Chondrocyte (in vitro differentiated cells): ENCODE results near the gene INTS1. TPM values are rescaled to one million over a fixed set of nuclear protein-coding genes. Genes with fewer than 3 reads are reported as not detected.
A peak's percentile ranks its signal among the peaks of the same experiment; 100 is the strongest.

Experiments used
- DNase-seq: peaks from one replicate; pipeline ENCODE4 v3.0.0; 2021; ENCODE audit warnings: mixed read lengths, low spot score
- H3K27ac Mint-ChIP-seq: one replicate; pipeline ENCODE4 v1.8.0; 2021; ENCODE audit warnings: mild to moderate bottlenecking, moderate library complexity, mixed read lengths; ENCODE audit not compliant: unreplicated experiment
- H3K27me3 Mint-ChIP-seq: 2 replicates; pipeline ENCODE4 v1.8.0; 2021; ENCODE audit warnings: low read depth, mixed read lengths
- H3K36me3 Mint-ChIP-seq: 2 replicates; pipeline ENCODE4 v1.8.0; 2021; ENCODE audit warnings: low read depth, mixed read lengths
- H3K4me1 Mint-ChIP-seq: 2 replicates; pipeline ENCODE4 v1.8.0; 2021; ENCODE audit warnings: low read depth, mild to moderate bottlenecking, mixed read lengths
- H3K4me3 Mint-ChIP-seq: one replicate; pipeline ENCODE4 v1.8.0; 2021; ENCODE audit warnings: mild to moderate bottlenecking, moderate library complexity, mixed read lengths; ENCODE audit not compliant: unreplicated experiment
- H3K9me3 Mint-ChIP-seq: 2 replicates; pipeline ENCODE4 v1.8.0; 2021; ENCODE audit warnings: low read depth, mixed read lengths
- long read RNA-seq: library from polyadenylated mRNA; stranded (forward); transcript quantifications from one replicate; pipeline ENCODE4 v2.0.0, GENCODE V29; 2021
- total RNA-seq: library from RNA; stranded (reverse); gene quantifications from 3 replicates; pipeline ENCODE4 v1.2.1, GENCODE V29; 2021
- TF ChIP-seq, protein P1 (sequence below): fragments of 200-600 bp; sonication (generic); IDR thresholded peaks from 2 replicates; pipeline ENCODE4 v1.5.0; 2021; ENCODE audit warnings: antibody characterized with exemption, mild to moderate bottlenecking, moderate library complexity

Gene INTS1, protein sequence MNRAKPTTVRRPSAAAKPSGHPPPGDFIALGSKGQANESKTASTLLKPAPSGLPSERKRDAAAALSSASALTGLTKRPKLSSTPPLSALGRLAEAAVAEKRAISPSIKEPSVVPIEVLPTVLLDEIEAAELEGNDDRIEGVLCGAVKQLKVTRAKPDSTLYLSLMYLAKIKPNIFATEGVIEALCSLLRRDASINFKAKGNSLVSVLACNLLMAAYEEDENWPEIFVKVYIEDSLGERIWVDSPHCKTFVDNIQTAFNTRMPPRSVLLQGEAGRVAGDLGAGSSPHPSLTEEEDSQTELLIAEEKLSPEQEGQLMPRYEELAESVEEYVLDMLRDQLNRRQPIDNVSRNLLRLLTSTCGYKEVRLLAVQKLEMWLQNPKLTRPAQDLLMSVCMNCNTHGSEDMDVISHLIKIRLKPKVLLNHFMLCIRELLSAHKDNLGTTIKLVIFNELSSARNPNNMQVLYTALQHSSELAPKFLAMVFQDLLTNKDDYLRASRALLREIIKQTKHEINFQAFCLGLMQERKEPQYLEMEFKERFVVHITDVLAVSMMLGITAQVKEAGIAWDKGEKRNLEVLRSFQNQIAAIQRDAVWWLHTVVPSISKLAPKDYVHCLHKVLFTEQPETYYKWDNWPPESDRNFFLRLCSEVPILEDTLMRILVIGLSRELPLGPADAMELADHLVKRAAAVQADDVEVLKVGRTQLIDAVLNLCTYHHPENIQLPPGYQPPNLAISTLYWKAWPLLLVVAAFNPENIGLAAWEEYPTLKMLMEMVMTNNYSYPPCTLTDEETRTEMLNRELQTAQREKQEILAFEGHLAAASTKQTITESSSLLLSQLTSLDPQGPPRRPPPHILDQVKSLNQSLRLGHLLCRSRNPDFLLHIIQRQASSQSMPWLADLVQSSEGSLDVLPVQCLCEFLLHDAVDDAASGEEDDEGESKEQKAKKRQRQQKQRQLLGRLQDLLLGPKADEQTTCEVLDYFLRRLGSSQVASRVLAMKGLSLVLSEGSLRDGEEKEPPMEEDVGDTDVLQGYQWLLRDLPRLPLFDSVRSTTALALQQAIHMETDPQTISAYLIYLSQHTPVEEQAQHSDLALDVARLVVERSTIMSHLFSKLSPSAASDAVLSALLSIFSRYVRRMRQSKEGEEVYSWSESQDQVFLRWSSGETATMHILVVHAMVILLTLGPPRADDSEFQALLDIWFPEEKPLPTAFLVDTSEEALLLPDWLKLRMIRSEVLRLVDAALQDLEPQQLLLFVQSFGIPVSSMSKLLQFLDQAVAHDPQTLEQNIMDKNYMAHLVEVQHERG (N-terminal part only)
- total RNA-seq, result 74.8 to 94.4 TPM (median 80.4 TPM) in 3 replicates
- long read RNA-seq, full-length matches to known transcripts, result 32 of 102 reads
- long read RNA-seq, partial matches to known transcripts, result 54 of 102 reads
- long read RNA-seq, other reads (novel, unspliced or antisense), result 16 of 102 reads

DNA sequence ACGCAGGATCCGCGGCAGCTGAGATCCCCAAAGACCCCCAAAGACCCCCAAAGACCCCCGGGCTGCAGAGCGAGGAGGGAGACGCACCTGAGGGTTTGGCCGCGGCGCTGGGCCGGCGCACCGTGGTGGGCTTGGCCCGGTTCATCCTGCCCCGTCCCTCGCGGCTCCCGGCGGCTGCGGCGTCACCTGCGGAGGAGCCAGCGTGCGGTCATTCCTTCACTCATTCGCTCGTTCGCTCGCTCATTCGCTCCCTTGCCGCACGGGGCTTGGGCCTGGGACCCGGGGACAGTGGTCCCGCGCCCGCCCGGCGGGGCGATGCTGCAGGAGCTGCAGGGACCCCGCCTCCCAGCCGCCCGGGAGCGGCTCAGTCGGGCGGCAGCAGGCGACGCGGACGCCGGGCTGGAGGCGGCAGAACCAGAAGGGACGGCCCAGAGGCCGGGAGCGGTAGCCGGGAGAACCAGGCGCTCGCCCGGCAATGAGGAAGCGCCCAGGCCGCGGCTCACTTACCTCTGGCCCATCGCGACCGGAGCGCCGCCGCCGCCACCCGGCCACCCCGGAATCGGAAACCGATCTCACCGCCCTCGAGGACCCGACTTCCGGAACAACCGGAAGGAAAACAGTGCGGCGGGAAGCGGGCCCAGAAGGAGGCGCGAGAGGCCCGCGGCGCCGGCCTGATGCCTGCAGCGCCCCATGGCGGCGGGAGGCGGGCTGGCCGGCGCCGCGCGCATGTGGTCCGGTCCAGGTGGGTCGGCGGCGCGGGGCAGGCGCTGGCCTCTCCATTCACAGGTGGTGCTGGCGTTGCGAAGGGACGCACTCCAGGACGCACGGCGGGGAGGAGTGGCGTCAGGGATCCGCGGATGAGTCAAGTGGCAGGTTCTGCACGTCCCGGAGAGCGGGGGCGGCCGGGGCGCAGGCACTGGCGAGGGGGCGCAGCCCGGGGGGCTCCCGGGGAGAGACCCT is at the start of gene INTS1:
Gene INTS1 (minus strand): TSS at position 574 of the 960 bp plus-strand sequence. CDS start 429 bp downstream, at position 145.
- peak within 1 kb of the TSS; percentile 77 for H3K27ac Mint-ChIP-seq
- H3K36me3 Mint-ChIP-seq, result peaks cover 9% of the 10 kb centered on the region
- peaks cover 25% of the 10 kb centered on the region for H3K4me1 Mint-ChIP-seq
- TF ChIP-seq, protein P1, sequence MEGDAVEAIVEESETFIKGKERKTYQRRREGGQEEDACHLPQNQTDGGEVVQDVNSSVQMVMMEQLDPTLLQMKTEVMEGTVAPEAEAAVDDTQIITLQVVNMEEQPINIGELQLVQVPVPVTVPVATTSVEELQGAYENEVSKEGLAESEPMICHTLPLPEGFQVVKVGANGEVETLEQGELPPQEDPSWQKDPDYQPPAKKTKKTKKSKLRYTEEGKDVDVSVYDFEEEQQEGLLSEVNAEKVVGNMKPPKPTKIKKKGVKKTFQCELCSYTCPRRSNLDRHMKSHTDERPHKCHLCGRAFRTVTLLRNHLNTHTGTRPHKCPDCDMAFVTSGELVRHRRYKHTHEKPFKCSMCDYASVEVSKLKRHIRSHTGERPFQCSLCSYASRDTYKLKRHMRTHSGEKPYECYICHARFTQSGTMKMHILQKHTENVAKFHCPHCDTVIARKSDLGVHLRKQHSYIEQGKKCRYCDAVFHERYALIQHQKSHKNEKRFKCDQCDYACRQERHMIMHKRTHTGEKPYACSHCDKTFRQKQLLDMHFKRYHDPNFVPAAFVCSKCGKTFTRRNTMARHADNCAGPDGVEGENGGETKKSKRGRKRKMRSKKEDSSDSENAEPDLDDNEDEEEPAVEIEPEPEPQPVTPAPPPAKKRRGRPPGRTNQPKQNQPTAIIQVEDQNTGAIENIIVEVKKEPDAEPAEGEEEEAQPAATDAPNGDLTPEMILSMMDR, result peak; percentile 91
- H3K27me3 Mint-ChIP-seq, result no peaks in the 10 kb centered on the region
- peak within 1 kb of the TSS; percentile 81 for H3K4me3 Mint-ChIP-seq
- H3K9me3 Mint-ChIP-seq, result no peaks in the 10 kb centered on the region
- DNase-seq, result peak; percentile 94

DNA sequence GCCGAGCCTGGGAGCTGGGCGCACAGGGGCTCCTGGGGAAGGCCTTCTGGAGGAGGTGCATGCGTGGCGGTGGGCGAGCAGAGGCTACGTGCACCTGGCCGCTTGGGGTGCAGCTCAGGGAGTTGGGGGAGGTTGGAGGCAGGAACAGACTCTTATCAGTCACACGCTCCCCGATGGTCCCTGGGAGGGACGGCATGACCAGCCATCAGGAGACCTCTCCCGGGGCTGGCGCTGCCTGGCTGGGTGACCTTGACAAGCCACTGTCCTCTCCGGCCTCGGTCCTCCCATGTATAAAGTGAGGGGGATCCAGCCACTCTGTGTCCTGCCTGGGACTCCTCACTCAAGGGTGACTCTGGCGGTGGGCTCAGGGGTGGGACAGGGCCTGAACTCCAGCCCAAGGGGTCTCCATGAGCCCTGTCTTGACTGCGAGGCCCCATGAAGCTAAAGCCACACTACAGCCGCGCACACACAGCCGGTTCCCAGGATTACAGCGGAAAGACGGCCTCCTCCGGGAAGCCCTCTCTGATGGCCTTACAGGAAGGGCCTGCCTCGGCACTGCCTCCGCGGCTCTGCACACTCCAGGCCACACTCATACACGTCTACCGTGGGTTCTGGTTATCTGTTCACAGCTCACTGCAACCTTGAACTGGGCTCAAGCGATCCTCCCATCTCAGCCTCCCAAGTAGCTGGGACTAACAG is 49.5 kb upstream of the INTS1 start:
- no peaks in the 10 kb centered on the region for H3K9me3 Mint-ChIP-seq
- H3K36me3 Mint-ChIP-seq, result no peaks in the 10 kb centered on the region
- DNase-seq, result no peak
- H3K27me3 Mint-ChIP-seq, result no peaks in the 10 kb centered on the region
- TF ChIP-seq, protein P1, result no peak
- H3K4me3 Mint-ChIP-seq, result no peak overlapping the region
- no peak overlapping the region for H3K27ac Mint-ChIP-seq
- H3K4me1 Mint-ChIP-seq, result peaks cover 13% of the 10 kb centered on the region

DNA sequence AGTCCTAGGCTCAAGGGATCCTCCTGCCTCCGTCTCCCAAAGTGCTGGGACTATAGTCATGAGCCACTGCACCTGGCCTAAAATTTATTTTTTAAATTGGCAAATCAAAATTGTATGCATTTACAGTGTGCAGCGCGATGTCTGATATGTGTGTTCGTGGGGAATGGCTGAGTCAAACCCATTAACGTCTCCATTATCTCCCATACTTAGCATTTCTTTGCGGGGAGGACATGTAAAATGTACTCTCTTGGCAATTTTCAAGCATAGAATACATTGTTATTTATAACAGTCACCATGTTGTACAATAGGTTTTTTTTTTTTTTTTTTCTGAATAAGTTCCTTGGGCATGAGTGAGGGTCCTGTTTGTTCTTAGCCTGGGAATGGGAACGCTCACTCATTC is 48.0 kb upstream of the INTS1 start:
- no peaks in the 10 kb centered on the region for H3K36me3 Mint-ChIP-seq
- H3K4me3 Mint-ChIP-seq, result no peak overlapping the region
- no peaks in the 10 kb centered on the region for H3K27me3 Mint-ChIP-seq
- H3K27ac Mint-ChIP-seq, result no peak overlapping the region
- H3K4me1 Mint-ChIP-seq, result peaks cover 13% of the 10 kb centered on the region
- DNase-seq, result no peak
- H3K9me3 Mint-ChIP-seq, result no peaks in the 10 kb centered on the region
- TF ChIP-seq, protein P1, result no peak

DNA sequence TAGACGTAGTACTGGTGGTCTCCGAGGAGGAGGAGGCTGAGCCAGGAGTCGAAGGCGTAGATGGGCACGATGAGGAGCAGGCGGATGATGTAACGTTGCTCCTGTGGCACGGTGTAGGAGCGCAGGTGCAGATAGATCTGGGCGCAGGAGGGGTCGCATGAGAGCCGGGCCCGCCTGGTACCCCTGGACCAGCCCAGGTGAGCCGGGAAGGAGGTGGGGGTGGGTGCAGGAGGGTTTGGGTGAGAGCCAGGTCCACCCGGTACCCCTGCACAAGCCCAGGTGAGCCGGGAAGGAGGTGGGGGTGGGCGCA is 46.6 kb upstream of the INTS1 start:
- H3K4me1 Mint-ChIP-seq, result peaks cover 11% of the 10 kb centered on the region
- no peaks in the 10 kb centered on the region for H3K27me3 Mint-ChIP-seq
- H3K36me3 Mint-ChIP-seq, result no peaks in the 10 kb centered on the region
- H3K4me3 Mint-ChIP-seq, result no peak overlapping the region
- H3K27ac Mint-ChIP-seq, result no peak overlapping the region
- no peaks in the 10 kb centered on the region for H3K9me3 Mint-ChIP-seq
- TF ChIP-seq, protein P1, result no peak
- DNase-seq, result no peak
